ENCODE measurements around the gene EPB41L4A.

Gene EPB41L4A

GRCh38 chr5:112276991-112277390 lies 142.1 kb downstream of the EPB41L4A start:
- no peak for TF ChIP-seq GATA2 (IDR thresholded peaks at IDR 0.05; ENCODE audit: low read depth, low read length)
- TF ChIP-seq GATA3 (IDR thresholded peaks at IDR 0.05; ENCODE audit: low read depth, low read length) = no peak

GRCh38 chr5:112275671-112276070 lies 143.4 kb downstream of the EPB41L4A start:
- TF ChIP-seq GATA3 (IDR thresholded peaks at IDR 0.05; ENCODE audit: low read depth, low read length) (no peak), GATA2 (IDR thresholded peaks at IDR 0.05; ENCODE audit: low read depth, low read length) (no peak)

- TF ChIP-seq GATA3 (IDR thresholded peaks at IDR 0.05; ENCODE audit: low read depth, low read length) = no peak
- no peak for TF ChIP-seq GATA2 (IDR thresholded peaks at IDR 0.05; ENCODE audit: low read depth, low read length)
These were observed 148.5 kb downstream of the EPB41L4A start for GRCh38 chr5:112270299-112271293.

- peak; percentile 61 for TF ChIP-seq GATA2 (IDR thresholded peaks at IDR 0.05; ENCODE audit: low read depth, low read length)
- TF ChIP-seq GATA3 (IDR thresholded peaks at IDR 0.05; ENCODE audit: low read depth, low read length) = no peak
These were observed 151.8 kb downstream of the EPB41L4A start for GRCh38 chr5:112267231-112267630.

GRCh38 chr5:112264666-112265065 lies 154.4 kb downstream of the EPB41L4A start:
- no peak for TF ChIP-seq GATA2 (IDR thresholded peaks at IDR 0.05; ENCODE audit: low read depth, low read length)

GRCh38 chr5:112264151-112264550 lies 154.9 kb downstream of the EPB41L4A start:
- TF ChIP-seq GATA3 (IDR thresholded peaks at IDR 0.05; ENCODE audit: low read depth, low read length) (no peak), GATA2 (IDR thresholded peaks at IDR 0.05; ENCODE audit: low read depth, low read length) (no peak)

GRCh38 chr5:112263469-112263868 lies 155.6 kb downstream of the EPB41L4A start:
- TF ChIP-seq GATA3 (IDR thresholded peaks at IDR 0.05; ENCODE audit: low read depth, low read length) = no peak
- no peak for TF ChIP-seq GATA2 (IDR thresholded peaks at IDR 0.05; ENCODE audit: low read depth, low read length)

- TF ChIP-seq GATA2 (IDR thresholded peaks at IDR 0.05; ENCODE audit: low read depth, low read length) = no peak
- TF ChIP-seq GATA3 (IDR thresholded peaks at IDR 0.05; ENCODE audit: low read depth, low read length) = no peak
These were observed 160.5 kb downstream of the EPB41L4A start for GRCh38 chr5:112258571-112258970.

- TF ChIP-seq GATA2 (IDR thresholded peaks at IDR 0.05; ENCODE audit: low read depth, low read length) (no peak), GATA3 (IDR thresholded peaks at IDR 0.05; ENCODE audit: low read depth, low read length) (no peak)
These were observed 161.1 kb downstream of the EPB41L4A start for GRCh38 chr5:112257976-112258375.

- no peak for TF ChIP-seq GATA3 (IDR thresholded peaks at IDR 0.05; ENCODE audit: low read depth, low read length)
- TF ChIP-seq GATA2 (IDR thresholded peaks at IDR 0.05; ENCODE audit: low read depth, low read length) = no peak
These were observed 162.1 kb downstream of the EPB41L4A start for GRCh38 chr5:112257005-112257404.

- TF ChIP-seq GATA2 (IDR thresholded peaks at IDR 0.05; ENCODE audit: low read depth, low read length) (no peak), GATA3 (IDR thresholded peaks at IDR 0.05; ENCODE audit: low read depth, low read length) (no peak)
These were observed 164.8 kb downstream of the EPB41L4A start for GRCh38 chr5:112254303-112254702.

GRCh38 chr5:112253478-112254250 lies 165.4 kb downstream of the EPB41L4A start:
- no peak for TF ChIP-seq GATA3 (IDR thresholded peaks at IDR 0.05; ENCODE audit: low read depth, low read length)
- no peak for TF ChIP-seq GATA2 (IDR thresholded peaks at IDR 0.05; ENCODE audit: low read depth, low read length)

GRCh38 chr5:112250551-112250950 lies 168.5 kb downstream of the EPB41L4A start:
- no peak for TF ChIP-seq GATA3 (IDR thresholded peaks at IDR 0.05; ENCODE audit: low read depth, low read length)
- no peak for TF ChIP-seq GATA2 (IDR thresholded peaks at IDR 0.05; ENCODE audit: low read depth, low read length)

- TF ChIP-seq GATA3 (IDR thresholded peaks at IDR 0.05; ENCODE audit: low read depth, low read length) (no peak), GATA2 (IDR thresholded peaks at IDR 0.05; ENCODE audit: low read depth, low read length) (no peak)
These were observed 170.5 kb downstream of the EPB41L4A start for GRCh38 chr5:112248623-112249022.

All from SH-SY5Y (cell line).